DOHH2 (cell line): Measurements from ENCODE around the gene PLPP7.

Source experiments
- CTCF ChIP-seq: fragments of 200-600 bp; sonication (generic); IDR thresholded peaks from one replicate; pipeline ENCODE4 v1.5.1; 2014; ENCODE audit warnings: antibody characterized with exemption, mild to moderate bottlenecking, low read depth, low read length; ENCODE audit not compliant: poor library complexity, severe bottlenecking
- EZH2phosphoT487 ChIP-seq: fragments of 200-600 bp; sonication (generic); IDR thresholded peaks from 2 replicates; pipeline ENCODE4 v1.6.1; 2017; ENCODE audit warnings: borderline replicate concordance, mild to moderate bottlenecking, antibody characterized with exemption, low read length, moderate library complexity, mixed read lengths

GRCh38 chr9:131270171-131271015, 19.1 kb upstream of the PLPP7 start:
- TF ChIP-seq CTCF: no peak
- TF ChIP-seq EZH2phosphoT487: no peak
